IMR-90 (cell line): ENCODE results near the gene ZNF526. TPM values are rescaled to one million over a fixed set of nuclear protein-coding genes. Genes with fewer than 3 reads are reported as not detected.

ENCODE experiments used
- ATAC-seq: fragments of 200-7000 bp; cut with Tn5 transposase; 2 replicates; pipeline ENCODE4 v1.9.1; 2020; ENCODE audit warnings: low read depth, mild to moderate bottlenecking, moderate library complexity
- BruUV-seq: library from RNA; stranded (reverse); fragments of 400-500 nt; replicated peaks from 2 replicates; lab custom pipeline; 2021; lab: Mats Ljungman, UMichigan
- CTCF ChIA-PET: fragments of 300-600 bp; formaldehyde crosslinking; extraction: SDS; loops from one replicate; lab custom pipeline; 2021; ENCODE audit warnings: antibody characterized with exemption; lab: Yijun Ruan, JAX
- POLR2A ChIA-PET: fragments of 300-600 bp; sonication (Branson Sonifier 250); formaldehyde crosslinking; loops from one replicate; lab custom pipeline; 2022; ENCODE audit warnings: antibody characterized with exemption; ENCODE audit not compliant: unreplicated experiment; lab: Charles Lee
- DNase-seq: peaks from one replicate; pipeline ENCODE4 v3.0.0; 2013
- H2AFZ ChIP-seq: replicated peaks from 2 replicates; pipeline ENCODE3; 2013; ENCODE audit warnings: low read length, mild to moderate bottlenecking; ENCODE audit not compliant: poor library complexity
- H2AK5ac ChIP-seq: 2 replicates; pipeline ENCODE4 v1.6.1; 2013; ENCODE audit warnings: low read depth, low read length, inconsistent platforms
- H2AK9ac ChIP-seq: replicated peaks from 2 replicates; pipeline ENCODE3; 2013; ENCODE audit warnings: mild to moderate bottlenecking, low read depth, low read length, moderate library complexity; ENCODE audit not compliant: poor library complexity
- H2BK120ac ChIP-seq: 2 replicates; pipeline ENCODE4 v1.6.1; 2013; ENCODE audit warnings: low read depth, low read length, inconsistent platforms
- H2BK15ac ChIP-seq: 3 replicates; pipeline ENCODE4 v1.6.1; 2013; ENCODE audit warnings: low read depth, low read length, inconsistent platforms
- H2BK20ac ChIP-seq: 2 replicates; pipeline ENCODE4 v1.6.1; 2013; ENCODE audit warnings: low read depth, mild to moderate bottlenecking, inconsistent platforms, low read length, moderate library complexity
- H2BK5ac ChIP-seq: 2 replicates; pipeline ENCODE4 v1.6.1; 2013; ENCODE audit warnings: mild to moderate bottlenecking, low read depth, low read length, inconsistent platforms; ENCODE audit not compliant: poor library complexity, severe bottlenecking
- H3K14ac ChIP-seq: replicated peaks from 2 replicates; pipeline ENCODE4 v1.6.1; 2013; ENCODE audit warnings: low read depth, low read length, inconsistent platforms
- H3K18ac ChIP-seq: 2 replicates; pipeline ENCODE4 v1.6.1; 2013; ENCODE audit warnings: low read depth, low read length, control low read depth
- H3K23ac ChIP-seq: 2 replicates; pipeline ENCODE4 v1.6.1; 2013; ENCODE audit warnings: low read depth, low read length, inconsistent platforms
- H3K27ac ChIP-seq: 2 replicates; pipeline ENCODE4 v1.5.1; 2013; ENCODE audit warnings: mild to moderate bottlenecking, control low read depth, low read length; ENCODE audit not compliant: insufficient read depth
- H3K27me3 ChIP-seq: 2 replicates; pipeline ENCODE4 v1.6.1; 2013; ENCODE audit warnings: low read length; ENCODE audit not compliant: control insufficient read depth, insufficient read depth
- H3K36me3 ChIP-seq: 2 replicates; pipeline ENCODE4 v1.6.1; 2013; ENCODE audit warnings: low read length, mixed read lengths; ENCODE audit not compliant: control insufficient read depth, insufficient read depth
- H3K4ac ChIP-seq: 2 replicates; pipeline ENCODE4 v1.6.1; 2013; ENCODE audit warnings: low read depth, low read length, inconsistent platforms
- H3K4me1 ChIP-seq: 2 replicates; pipeline ENCODE4 v1.6.1; 2013; ENCODE audit warnings: low read length, mixed read lengths; ENCODE audit not compliant: control insufficient read depth, insufficient read depth
- H3K4me2 ChIP-seq: 2 replicates; pipeline ENCODE4 v1.6.1; 2013; ENCODE audit warnings: low read depth, mild to moderate bottlenecking, control low read depth, low read length, moderate library complexity
- H3K4me3 ChIP-seq: 2 replicates; pipeline ENCODE4 v1.5.1; 2013; ENCODE audit warnings: low read depth, mild to moderate bottlenecking, control low read depth, low read length, moderate library complexity; ENCODE audit not compliant: insufficient read depth
- H3K56ac ChIP-seq: 2 replicates; pipeline ENCODE4 v1.6.1; 2013; ENCODE audit warnings: low read length, inconsistent platforms; ENCODE audit not compliant: insufficient read depth; ENCODE audit errors: extremely low read depth
- H3K79me1 ChIP-seq, 2 experiments: 2 replicates each; pipeline ENCODE4 v1.6.1; 2013; ENCODE audit warnings: low read length in 2 of 2, inconsistent platforms in 1 of 2, low read depth in 1 of 2
- H3K9ac ChIP-seq: 2 replicates; pipeline ENCODE4 v1.6.1; 2013; ENCODE audit warnings: low read depth, low read length, control low read depth
- H3K9me1 ChIP-seq: 2 replicates; pipeline ENCODE4 v1.6.1; 2013; ENCODE audit warnings: low read length, inconsistent platforms; ENCODE audit not compliant: insufficient read depth
- H3K9me3 ChIP-seq: 2 replicates; pipeline ENCODE4 v1.6.1; 2013; ENCODE audit warnings: low read length; ENCODE audit not compliant: control insufficient read depth, insufficient read depth
- H4K20me1 ChIP-seq: 2 replicates; pipeline ENCODE4 v1.6.1; 2013; ENCODE audit warnings: low read length, inconsistent platforms; ENCODE audit not compliant: insufficient read depth
- H4K5ac ChIP-seq: 2 replicates; pipeline ENCODE4 v1.6.1; 2013; ENCODE audit warnings: mild to moderate bottlenecking, low read depth, low read length, control low read depth
- H4K8ac ChIP-seq, 2 experiments: 2 replicates each; pipeline ENCODE4 v1.6.1; 2013; ENCODE audit warnings: low read depth in 2 of 2, low read length in 2 of 2, control low read depth in 1 of 2, inconsistent platforms in 1 of 2
- H4K91ac ChIP-seq: 2 replicates; pipeline ENCODE4 v1.6.1; 2013; ENCODE audit warnings: low read depth, low read length, inconsistent platforms; ENCODE audit not compliant: insufficient read depth
- BHLHE40 ChIP-seq: fragments of 150-350 bp; IDR thresholded peaks from 2 replicates; pipeline ENCODE4 v1.6.1; 2016; ENCODE audit warnings: mild to moderate bottlenecking, low read depth, low read length
- CEBPB ChIP-seq: IDR thresholded peaks from 2 replicates; pipeline ENCODE4 v1.6.1; 2012; ENCODE audit warnings: low read depth, low read length, improper control_type of control experiment
- CHD1 ChIP-seq: IDR thresholded peaks from 2 replicates; pipeline ENCODE4 v1.6.1; 2012; ENCODE audit warnings: low read depth, low read length, improper control_type of control experiment
- FOS ChIP-seq: fragments of 150-350 bp; IDR thresholded peaks from 2 replicates; pipeline ENCODE4 v1.6.1; 2016; ENCODE audit warnings: low read depth, low read length
- MAFK ChIP-seq: IDR thresholded peaks from 2 replicates; pipeline ENCODE4 v1.6.1; 2012; ENCODE audit warnings: low read depth, low read length, improper control_type of control experiment
- MAZ ChIP-seq: IDR thresholded peaks from 2 replicates; pipeline ENCODE4 v1.6.1; 2012; ENCODE audit warnings: low read depth, mild to moderate bottlenecking, low read length, improper control_type of control experiment, moderate library complexity, borderline replicate concordance
- MXI1 ChIP-seq: IDR thresholded peaks from 2 replicates; pipeline ENCODE4 v1.6.1; 2012; ENCODE audit warnings: low read depth, mild to moderate bottlenecking, low read length, moderate library complexity, borderline replicate concordance
- NFE2L2 ChIP-seq: fragments of 150-350 bp; IDR thresholded peaks from 2 replicates; pipeline ENCODE4 v1.6.1; 2016; ENCODE audit warnings: low read depth, mild to moderate bottlenecking, low read length
- POLR2A ChIP-seq: IDR thresholded peaks from 2 replicates; pipeline ENCODE4 v1.6.1; 2012; ENCODE audit warnings: mild to moderate bottlenecking, low read depth, low read length
- RAD21 ChIP-seq: IDR thresholded peaks from 2 replicates; pipeline ENCODE4 v1.6.1; 2012; ENCODE audit warnings: low read length, improper control_type of control experiment
- RCOR1 ChIP-seq: IDR thresholded peaks from 2 replicates; pipeline ENCODE4 v1.6.1; 2012; ENCODE audit warnings: mild to moderate bottlenecking, low read length, improper control_type of control experiment; ENCODE audit not compliant: insufficient replicate concordance
- RFX5 ChIP-seq: IDR thresholded peaks from 2 replicates; pipeline ENCODE4 v1.8.0; 2012; ENCODE audit warnings: low read depth, mild to moderate bottlenecking, low read length, moderate library complexity
- SMC3 ChIP-seq: fragments of 150-350 bp; IDR thresholded peaks from 2 replicates; pipeline ENCODE4 v1.6.1; 2016; ENCODE audit warnings: low read depth, mild to moderate bottlenecking, antibody characterized with exemption, low read length, moderate library complexity
- WGBS, 2 experiments: methylation state at CpG; one replicate each; pipeline versions ENCODE4 v1.1.5 to v1.1.7; 2013; ENCODE audit warnings: missing lambda C conversion rate in 2 of 2; ENCODE audit not compliant: insufficient read length in 1 of 2; ENCODE audit errors: extremely low coverage in 2 of 2; 5-methylcytosine and 5-hydroxymethylcytosine counted together
- dilution Hi-C: fragments of 300-500 bp; cut with HindIII; formaldehyde crosslinking; loops from one replicate; pipeline ENCODE4 v1.14.3; 2018; ENCODE audit warnings: low sequenced_read_pairs; ENCODE audit not compliant: unreplicated experiment
- in situ Hi-C: fragments of 300-500 bp; cut with MboI; formaldehyde crosslinking; loops from 3 replicates; pipeline ENCODE4 v1.14.3; 2019; ENCODE audit warnings: low sequenced_read_pairs, inconsistent platforms, mixed read lengths
- intact Hi-C: fragments of 100-400 bp; cut with micrococcal nuclease; formaldehyde crosslinking; loops from 2 replicates; pipeline ENCODE4 v1.10.0; 2022
- polyA plus RNA-seq, 3 experiments: library from polyadenylated mRNA; depleted of rRNA; stranded (reverse); fragments of >200 nt; gene quantifications; 2 replicates each; pipeline ENCODE4 v1.2.3, GENCODE V29; 2012; ENCODE audit warnings: low replicate concordance in 1 of 3
- total RNA-seq: library from RNA; depleted of rRNA; stranded (reverse); fragments of >200 nt; gene quantifications from 2 replicates; pipeline ENCODE4 v1.2.3, GENCODE V29; 2012
- TF ChIP-seq, protein P1 (sequence below): conservative IDR thresholded peaks from 2 replicates; pipeline ENCODE4 v1.5.1; 2012; ENCODE audit warnings: mild to moderate bottlenecking, low read depth, low read length, improper control_type of control experiment
- TF ChIP-seq, protein P2 (sequence below): fragments of 150-350 bp; IDR thresholded peaks from 2 replicates; pipeline ENCODE4 v1.6.1; 2017; ENCODE audit warnings: mild to moderate bottlenecking, antibody characterized with exemption, low read length, low read depth
- TF ChIP-seq, protein P3 (sequence below): fragments of 150-350 bp; IDR thresholded peaks from 2 replicates; pipeline ENCODE4 v1.6.1; 2016; ENCODE audit warnings: low read depth, mild to moderate bottlenecking, low read length, moderate library complexity, borderline replicate concordance

Gene ZNF526
- total and polyA plus RNA-seq, 2 of the 4 experiments (the other 2 are of a cell fraction): 7.3 to 13.6 TPM

DNA sequence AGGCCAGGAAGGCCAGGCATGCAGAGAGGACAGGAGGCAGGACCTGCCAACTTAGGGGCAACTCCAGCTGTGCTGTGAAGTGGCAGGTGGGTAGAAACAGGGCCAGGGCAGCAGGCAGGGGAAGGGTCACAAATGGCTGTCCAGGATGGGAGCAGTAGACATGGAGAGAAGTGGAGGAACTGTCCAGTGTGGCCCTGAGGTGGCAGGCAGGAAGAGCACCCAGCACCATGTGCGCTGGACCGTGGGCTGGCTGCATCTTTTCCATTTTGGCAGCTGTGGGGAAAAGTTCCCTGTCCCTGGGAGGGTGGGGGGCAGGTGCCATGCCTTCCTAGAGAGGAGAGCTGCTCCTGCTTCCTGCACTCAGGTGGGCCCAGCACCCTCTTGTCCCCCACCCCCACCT, 16.4 kb upstream of the ZNF526 start:
- no peak overlapping the region for H3K27ac ChIP-seq
- ChIA-PET POLR2A (no interaction called here), CTCF (no interaction called here)
- no peak overlapping the region for H2BK5ac ChIP-seq
- TF ChIP-seq, protein P1, sequence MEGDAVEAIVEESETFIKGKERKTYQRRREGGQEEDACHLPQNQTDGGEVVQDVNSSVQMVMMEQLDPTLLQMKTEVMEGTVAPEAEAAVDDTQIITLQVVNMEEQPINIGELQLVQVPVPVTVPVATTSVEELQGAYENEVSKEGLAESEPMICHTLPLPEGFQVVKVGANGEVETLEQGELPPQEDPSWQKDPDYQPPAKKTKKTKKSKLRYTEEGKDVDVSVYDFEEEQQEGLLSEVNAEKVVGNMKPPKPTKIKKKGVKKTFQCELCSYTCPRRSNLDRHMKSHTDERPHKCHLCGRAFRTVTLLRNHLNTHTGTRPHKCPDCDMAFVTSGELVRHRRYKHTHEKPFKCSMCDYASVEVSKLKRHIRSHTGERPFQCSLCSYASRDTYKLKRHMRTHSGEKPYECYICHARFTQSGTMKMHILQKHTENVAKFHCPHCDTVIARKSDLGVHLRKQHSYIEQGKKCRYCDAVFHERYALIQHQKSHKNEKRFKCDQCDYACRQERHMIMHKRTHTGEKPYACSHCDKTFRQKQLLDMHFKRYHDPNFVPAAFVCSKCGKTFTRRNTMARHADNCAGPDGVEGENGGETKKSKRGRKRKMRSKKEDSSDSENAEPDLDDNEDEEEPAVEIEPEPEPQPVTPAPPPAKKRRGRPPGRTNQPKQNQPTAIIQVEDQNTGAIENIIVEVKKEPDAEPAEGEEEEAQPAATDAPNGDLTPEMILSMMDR: no peak
- TF ChIP-seq RCOR1 (no peak), RFX5 (no peak), FOS (no peak), MAFK (no peak), CEBPB (no peak), BHLHE40 (no peak), POLR2A (no peak), CHD1 (no peak), MAZ (no peak), NFE2L2 (no peak), SMC3 (no peak), RAD21 (no peak), MXI1 (no peak)
- TF ChIP-seq, protein P2, sequence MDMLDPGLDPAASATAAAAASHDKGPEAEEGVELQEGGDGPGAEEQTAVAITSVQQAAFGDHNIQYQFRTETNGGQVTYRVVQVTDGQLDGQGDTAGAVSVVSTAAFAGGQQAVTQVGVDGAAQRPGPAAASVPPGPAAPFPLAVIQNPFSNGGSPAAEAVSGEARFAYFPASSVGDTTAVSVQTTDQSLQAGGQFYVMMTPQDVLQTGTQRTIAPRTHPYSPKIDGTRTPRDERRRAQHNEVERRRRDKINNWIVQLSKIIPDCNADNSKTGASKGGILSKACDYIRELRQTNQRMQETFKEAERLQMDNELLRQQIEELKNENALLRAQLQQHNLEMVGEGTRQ: no peak
- TF ChIP-seq, protein P3, sequence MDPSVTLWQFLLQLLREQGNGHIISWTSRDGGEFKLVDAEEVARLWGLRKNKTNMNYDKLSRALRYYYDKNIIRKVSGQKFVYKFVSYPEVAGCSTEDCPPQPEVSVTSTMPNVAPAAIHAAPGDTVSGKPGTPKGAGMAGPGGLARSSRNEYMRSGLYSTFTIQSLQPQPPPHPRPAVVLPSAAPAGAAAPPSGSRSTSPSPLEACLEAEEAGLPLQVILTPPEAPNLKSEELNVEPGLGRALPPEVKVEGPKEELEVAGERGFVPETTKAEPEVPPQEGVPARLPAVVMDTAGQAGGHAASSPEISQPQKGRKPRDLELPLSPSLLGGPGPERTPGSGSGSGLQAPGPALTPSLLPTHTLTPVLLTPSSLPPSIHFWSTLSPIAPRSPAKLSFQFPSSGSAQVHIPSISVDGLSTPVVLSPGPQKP: no peak
- H3K4me2 ChIP-seq: no peak overlapping the region
- H4K5ac ChIP-seq: no peak overlapping the region
- no peak overlapping the region for H2AK5ac ChIP-seq
- no peak overlapping the region for H3K9ac ChIP-seq
- no peak overlapping the region for H3K56ac ChIP-seq
- H3K4ac ChIP-seq: no peak overlapping the region
- H4K20me1 ChIP-seq: peaks cover 9% of the 10 kb centered on the region
- no peak for DNase-seq
- H3K23ac ChIP-seq: no peak overlapping the region
- H3K27me3 ChIP-seq: no peaks in the 10 kb centered on the region
- no peaks in the 10 kb centered on the region for H3K9me3 ChIP-seq
- H3K4me1 ChIP-seq: peaks cover 13% of the 10 kb centered on the region
- H3K79me1 ChIP-seq: peaks cover 19 to 89% of the 10 kb centered on the region in 2 experiments
- intact Hi-C loops (no loop called here), dilution Hi-C loops (no loop called here), in situ Hi-C loops (no loop called here)
- H4K91ac ChIP-seq: no peak overlapping the region
- peaks cover 57% of the 10 kb centered on the region for H3K36me3 ChIP-seq
- peaks cover 46% of the 10 kb centered on the region for H3K9me1 ChIP-seq
- no peak overlapping the region for H3K18ac ChIP-seq
- WGBS, 2 experiments: no CpG with 5 or more reads among the region's 2 CpGs
- no peak overlapping the region for H3K4me3 ChIP-seq
- no peak overlapping the region for H4K8ac ChIP-seq
- peak overlapping the region; percentile 59 for H2AK9ac ChIP-seq
- no peak overlapping the region for H2BK15ac ChIP-seq
- H3K14ac ChIP-seq: no peak overlapping the region
- no peak overlapping the region for H2BK120ac ChIP-seq
- BruUV-seq: no TSS peak
- no peak overlapping the region for H2AFZ ChIP-seq
- no peak for ATAC-seq
- H2BK20ac ChIP-seq: no peak overlapping the region
